Measurements from ENCODE around the gene SMARCA4. TPM values are rescaled to one million over a fixed set of nuclear protein-coding genes. Genes with fewer than 3 reads are reported as not detected.

SMARCA4 gene
- total RNA-seq, 1 experiment from 2014 or later, result 261 TPM

- Histone ChIP-seq H3K4me1 (ENCODE audit: insufficient read depth, low read length) (no peaks in the 10 kb centered on the region), H3K14ac (ENCODE audit: insufficient read depth, low read length) (no peak overlapping the region), H3K9me3 (ENCODE audit: control insufficient read depth, low read depth, low read length) (no peaks in the 10 kb centered on the region), H4K5ac (ENCODE audit: insufficient read length, low read depth, low read length) (no peak overlapping the region), H3K23me2 (ENCODE audit: insufficient read length, low read depth, low read length, poor library complexity, severe bottlenecking) (no peaks in the 10 kb centered on the region), H3K79me1 (ENCODE audit: insufficient read depth, low read depth, low read length, poor library complexity, severe bottlenecking) (no peaks in the 10 kb centered on the region), H3K23ac (ENCODE audit: insufficient read length, low read depth, low read length) (no peak overlapping the region), H3K4me2 (ENCODE audit: insufficient read depth, insufficient read length, low read length) (no peak overlapping the region), H4K20me1 (ENCODE audit: control insufficient read depth, insufficient read depth, insufficient read length) (peaks cover 2% of the 10 kb centered on the region), H3T11ph (ENCODE audit: low read length) (no peak overlapping the region), H3K27ac (ENCODE audit: insufficient read length, low read depth, low read length) (no peak overlapping the region), H3K18ac (ENCODE audit: insufficient read length, low read depth, low read length) (no peak overlapping the region), H2BK5ac (ENCODE audit: insufficient read length, low read length) (no peak overlapping the region), H2BK120ac (ENCODE audit: low read depth, low read length, poor library complexity, severe bottlenecking) (no peak overlapping the region), H2BK20ac (ENCODE audit: low read depth, low read length, poor library complexity, severe bottlenecking) (no peak overlapping the region), H3K27me3 (ENCODE audit: insufficient read depth, low read length) (no peaks in the 10 kb centered on the region), H2BK12ac (ENCODE audit: insufficient read length, low read depth, low read length) (no peak overlapping the region), H3K9ac (ENCODE audit: extremely low read depth, insufficient read length, low read length) (no peak overlapping the region), H4K8ac (replicated peaks; ENCODE audit: insufficient read length, low read depth, low read length) (no peak overlapping the region), H2BK15ac (ENCODE audit: low read depth, low read length) (no peak overlapping the region), H3K4ac (ENCODE audit: low read depth, low read length) (no peak overlapping the region), H3K56ac (ENCODE audit: insufficient read length, low read depth, low read length) (no peak overlapping the region), H4K91ac (ENCODE audit: insufficient read length, low read depth, low read length) (no peak overlapping the region), H2AFZ (ENCODE audit: low read length) (no peak overlapping the region), H2AK5ac (ENCODE audit: insufficient read length, low read length) (no peak overlapping the region), H3K79me2 (ENCODE audit: insufficient read depth, low read length) (no peaks in the 10 kb centered on the region)
- H3K27ac Mint-ChIP-seq, result no peak overlapping the region
- no peaks in the 10 kb centered on the region for H3K4me1 Mint-ChIP-seq
- no peaks in the 10 kb centered on the region for H3K27me3 Mint-ChIP-seq (ENCODE audit: low read depth)
- no peak for DNase-seq
- no peak overlapping the region for H3K4me3 Mint-ChIP-seq
- no CpG with 5 or more reads among the region's 14 CpGs for WGBS (ENCODE audit: extremely low coverage, insufficient read length, low lambda C conversion rate)
- no peak for TF ChIP-seq CTCF (conservative IDR thresholded peaks at IDR 0.05)
- peaks cover 33 to 71% (median 65%) of the 10 kb centered on the region in 3 experiments for H3K36me3 Mint-ChIP-seq (ENCODE audit: insufficient read depth in 1 of 3, low read depth in 3 of 3)
- no peaks in the 10 kb centered on the region; a peak in 1 of 5 replicates for H3K9me3 Mint-ChIP-seq
Observed at GRCh38 chr19:11061952-11062351, 101.1 kb downstream of the SMARCA4 start.
